GM08714 (cell line): Measurements from ENCODE around the gene FAM25G.

Source experiments
- H3K4me3 ChIP-seq: fragments of 200-500 bp; sonication (Bioruptor generic); 2 replicates; pipeline ENCODE4 v1.5.1; 2014; ENCODE audit warnings: mild to moderate bottlenecking, low read length, inconsistent platforms
- ZNF274 ChIP-seq: IDR thresholded peaks from 2 replicates; pipeline ENCODE4 v1.6.1; 2012; ENCODE audit warnings: mild to moderate bottlenecking, low read depth, low read length

Gene FAM25G

DNA sequence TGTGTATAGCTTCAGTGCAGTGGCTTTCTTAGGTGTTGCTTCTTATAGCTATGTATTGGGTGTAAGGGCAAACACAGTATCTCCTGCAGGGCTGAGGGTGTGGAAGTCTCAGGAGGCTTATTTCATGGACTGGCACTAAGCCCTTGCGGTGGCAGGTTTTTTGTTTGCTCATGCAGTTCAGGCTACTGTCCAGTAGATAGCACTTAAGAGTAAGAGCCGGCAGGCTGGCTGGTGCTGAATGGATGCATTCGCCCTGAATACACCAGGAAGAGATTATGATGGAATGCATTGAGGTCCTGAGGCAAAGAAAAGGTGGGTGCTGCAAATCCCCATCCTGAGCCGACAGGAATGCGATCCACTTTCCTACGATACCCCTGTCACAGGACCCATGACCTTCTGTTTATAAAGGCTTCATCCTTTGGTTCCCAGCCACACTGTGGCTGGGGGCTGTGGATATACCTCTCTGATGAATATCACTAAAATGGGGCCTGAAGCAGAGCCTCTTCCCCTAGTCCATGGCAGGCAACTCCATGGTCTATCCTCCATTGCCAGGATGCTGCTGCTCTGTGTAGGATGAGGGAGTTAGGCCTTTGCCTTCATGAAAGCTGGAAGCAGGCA is 52.5 kb downstream of the FAM25G start:
- TF ChIP-seq ZNF274: no peak
- H3K4me3 ChIP-seq: no peak overlapping the region
